Activated effector memory CD4-positive, alpha-beta T cell treated with Interleukin-2 at 50 U/mL for 16 hours (primary cell): ENCODE data around the gene TRPM2.

ENCODE experiments used
- DNase-seq: peaks from one replicate; pipeline ENCODE4 v3.0.0-alpha.2; 2020

Gene TRPM2

GRCh38 chr21:44322621-44323325, 30.6 kb upstream of the TRPM2 start:
- DNase-seq: no peak

GRCh38 chr21:44323591-44323990, 29.8 kb upstream of the TRPM2 start:
- no peak for DNase-seq

- DNase-seq: no peak
These were observed 29.1 kb upstream of the TRPM2 start for GRCh38 chr21:44324106-44324853.

- DNase-seq: no peak
These were observed 28.6 kb upstream of the TRPM2 start for GRCh38 chr21:44324854-44325107.

- DNase-seq: no peak
These were observed 27.8 kb upstream of the TRPM2 start for GRCh38 chr21:44325386-44326271.

- DNase-seq: no peak
These were observed 27.2 kb upstream of the TRPM2 start for GRCh38 chr21:44326272-44326647.

- DNase-seq: no peak
These were observed 26.5 kb upstream of the TRPM2 start for GRCh38 chr21:44326716-44327602.

GRCh38 chr21:44327603-44327974, 25.8 kb upstream of the TRPM2 start:
- no peak for DNase-seq

- DNase-seq: no peak
These were observed 25.1 kb upstream of the TRPM2 start for GRCh38 chr21:44328242-44328895.

GRCh38 chr21:44329086-44329889, 24.1 kb upstream of the TRPM2 start:
- no peak for DNase-seq

- no peak for DNase-seq
These were observed 23.3 kb upstream of the TRPM2 start for GRCh38 chr21:44329971-44330681.

- DNase-seq: no peak
These were observed 22.7 kb upstream of the TRPM2 start for GRCh38 chr21:44330698-44331097.

- DNase-seq: no peak
These were observed 22.2 kb upstream of the TRPM2 start for GRCh38 chr21:44331209-44331608.

- DNase-seq: no peak
These were observed 21.6 kb upstream of the TRPM2 start for GRCh38 chr21:44331650-44332307.

GRCh38 chr21:44332383-44332782, 21.0 kb upstream of the TRPM2 start:
- DNase-seq: no peak

- DNase-seq: no peak
These were observed 20.5 kb upstream of the TRPM2 start for GRCh38 chr21:44332965-44333364.

GRCh38 chr21:44333509-44334328, 19.7 kb upstream of the TRPM2 start:
- DNase-seq: no peak

GRCh38 chr21:44334329-44335030, 18.9 kb upstream of the TRPM2 start:
- DNase-seq: no peak
